ENCODE measurements around the gene TRAF4. TPM values are rescaled to one million over a fixed set of nuclear protein-coding genes. Genes with fewer than 3 reads are reported as not detected.
"Not testable (repeated sequence)": the region's sequence is repeated elsewhere in the genome, so short reads cannot be mapped to it uniquely, and the experiment has no call there.

TRAF4 gene
- total RNA-seq, 4 donors from 2014 or later = 3.4 to 10.8 (median 4.7) TPM

DNA sequence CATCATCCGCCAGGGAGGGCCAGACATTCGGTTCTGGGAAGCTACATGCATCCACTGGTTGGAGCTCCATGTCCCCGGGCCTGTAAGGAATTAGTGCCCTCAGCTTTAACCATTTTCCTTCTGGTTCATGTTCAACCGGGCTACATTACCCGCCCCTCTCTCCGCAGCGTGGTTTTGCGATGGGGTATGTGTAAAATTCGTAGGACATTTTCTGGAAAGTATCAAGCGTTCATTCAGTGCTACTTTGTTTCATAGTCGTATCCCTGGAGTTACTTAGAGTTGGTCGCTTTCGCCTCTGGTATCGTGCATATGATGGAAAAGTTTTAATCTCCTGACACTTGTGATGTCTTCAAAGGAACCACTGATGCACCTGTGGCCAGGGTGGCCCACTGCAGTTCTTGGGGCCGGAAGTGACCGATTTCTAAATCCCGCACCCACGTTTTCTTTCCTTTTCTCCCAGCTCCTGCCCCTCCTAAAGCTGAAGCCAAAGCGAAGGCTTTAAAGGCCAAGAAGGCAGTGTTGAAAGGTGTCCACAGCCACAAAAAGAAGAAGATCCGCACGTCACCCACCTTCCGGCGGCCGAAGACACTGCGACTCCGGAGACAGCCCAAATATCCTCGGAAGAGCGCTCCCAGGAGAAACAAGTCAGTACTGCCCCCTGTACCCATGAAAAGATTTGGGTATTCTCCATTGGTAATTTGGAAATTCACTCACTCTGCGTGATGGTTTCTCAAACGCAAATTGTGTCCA lies 23.4 kb upstream of the TRAF4 start:
- Histone ChIP-seq H3K4me1 (peaks cover 4 to 80% (median 40%) of the 10 kb centered on the region in 3 donors), H3K27ac (peak overlapping the region; percentile 40 to 95 (median 93)), H3K9me3 (no peaks in the 10 kb centered on the region), H3K4me3 (peak overlapping the region; percentile 83 to 89), H3K36me3 (peaks cover 0 to 46% of the 10 kb centered on the region in 2 donors), H3K27me3 (no peaks in the 10 kb centered on the region)
- ATAC-seq = no peak
- 0 to 2% methylated on average over 7 to 12 of the region's 30 CpGs for WGBS, 2 donors (ENCODE audit: low coverage in 1 of 2)
- TF ChIP-seq EP300 (IDR thresholded peaks at IDR 0.05) (no peak), POLR2AphosphoS5 (IDR thresholded peaks at IDR 0.05) (no peak), POLR2A (IDR thresholded peaks at IDR 0.05) (no peak)
- TF ChIP-seq, protein P1, sequence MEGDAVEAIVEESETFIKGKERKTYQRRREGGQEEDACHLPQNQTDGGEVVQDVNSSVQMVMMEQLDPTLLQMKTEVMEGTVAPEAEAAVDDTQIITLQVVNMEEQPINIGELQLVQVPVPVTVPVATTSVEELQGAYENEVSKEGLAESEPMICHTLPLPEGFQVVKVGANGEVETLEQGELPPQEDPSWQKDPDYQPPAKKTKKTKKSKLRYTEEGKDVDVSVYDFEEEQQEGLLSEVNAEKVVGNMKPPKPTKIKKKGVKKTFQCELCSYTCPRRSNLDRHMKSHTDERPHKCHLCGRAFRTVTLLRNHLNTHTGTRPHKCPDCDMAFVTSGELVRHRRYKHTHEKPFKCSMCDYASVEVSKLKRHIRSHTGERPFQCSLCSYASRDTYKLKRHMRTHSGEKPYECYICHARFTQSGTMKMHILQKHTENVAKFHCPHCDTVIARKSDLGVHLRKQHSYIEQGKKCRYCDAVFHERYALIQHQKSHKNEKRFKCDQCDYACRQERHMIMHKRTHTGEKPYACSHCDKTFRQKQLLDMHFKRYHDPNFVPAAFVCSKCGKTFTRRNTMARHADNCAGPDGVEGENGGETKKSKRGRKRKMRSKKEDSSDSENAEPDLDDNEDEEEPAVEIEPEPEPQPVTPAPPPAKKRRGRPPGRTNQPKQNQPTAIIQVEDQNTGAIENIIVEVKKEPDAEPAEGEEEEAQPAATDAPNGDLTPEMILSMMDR (IDR thresholded peaks at IDR 0.05) = no peak

DNA sequence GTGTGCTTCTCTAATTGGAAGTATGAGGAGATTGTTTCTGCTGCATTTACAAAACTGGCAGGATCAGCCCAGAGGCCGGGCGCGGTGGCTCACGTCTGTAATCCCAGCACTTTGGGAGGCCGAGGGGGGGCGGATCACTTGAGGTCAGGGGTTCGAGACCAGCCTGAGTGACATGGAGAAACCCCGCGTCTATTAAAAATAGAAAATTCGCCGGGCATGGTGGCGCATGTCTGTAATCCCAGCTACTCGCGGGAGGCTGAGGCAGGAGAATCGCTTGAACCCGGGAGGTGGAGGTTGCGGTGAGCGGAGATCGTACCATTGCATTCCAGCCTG lies 22.8 kb upstream of the TRAF4 start:
- H3K4me1 ChIP-seq = peaks cover 4 to 80% (median 44%) of the 10 kb centered on the region in 3 donors
- not testable (repeated sequence) for H3K9me3 ChIP-seq, H3K27me3 ChIP-seq, ATAC-seq
- H3K36me3 ChIP-seq = peaks cover 0 to 40% of the 10 kb centered on the region in 2 donors
- H3K4me3 ChIP-seq = peak overlapping the region; percentile 83 to 89
- H3K27ac ChIP-seq = peak overlapping the region in 2 of 4 donors; percentile 93
- WGBS, 2 donors (ENCODE audit: low coverage in 1 of 2) = 37 to 64% methylated on average over 11 to 14 of the region's 19 CpGs

DNA sequence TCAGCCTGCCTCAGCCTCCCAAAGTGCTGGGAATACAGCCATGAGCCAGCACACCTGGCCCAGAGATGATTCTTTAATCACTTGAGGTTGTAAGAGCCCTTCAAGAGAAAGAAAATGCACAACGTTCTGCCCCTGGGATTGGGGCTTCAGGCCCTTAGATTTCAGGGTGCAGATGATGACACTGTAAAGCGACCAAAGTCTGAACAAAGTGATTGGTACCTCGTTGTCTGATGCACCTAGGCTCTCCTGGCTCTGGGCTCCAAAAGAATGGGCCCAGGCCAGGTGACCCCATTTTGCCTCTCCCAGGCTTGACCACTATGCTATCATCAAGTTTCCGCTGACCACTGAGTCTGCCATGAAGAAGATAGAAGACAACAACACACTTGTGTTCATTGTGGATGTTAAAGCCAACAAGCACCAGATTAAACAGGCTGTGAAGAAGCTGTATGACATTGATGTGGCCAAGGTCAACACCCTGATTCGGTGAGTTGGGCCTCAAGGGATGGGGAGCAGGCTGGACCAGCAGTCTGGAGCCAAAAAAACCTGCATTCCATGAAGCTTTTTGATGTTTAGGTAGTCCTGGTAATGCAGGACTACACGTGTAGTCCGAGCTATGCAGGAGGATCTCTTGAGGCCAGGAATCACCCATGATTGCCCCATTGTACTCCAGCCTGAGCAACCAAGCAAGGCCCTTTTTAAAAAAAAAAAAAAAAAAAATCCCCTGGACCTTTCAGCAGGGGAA lies 21.2 kb upstream of the TRAF4 start:
- no peaks in the 10 kb centered on the region for H3K9me3 ChIP-seq
- TF ChIP-seq POLR2A (IDR thresholded peaks at IDR 0.05) (no peak), POLR2AphosphoS5 (IDR thresholded peaks at IDR 0.05) (no peak), EP300 (IDR thresholded peaks at IDR 0.05) (no peak)
- TF ChIP-seq, protein P1 (IDR thresholded peaks at IDR 0.05) = no peak
- H3K4me1 ChIP-seq = peaks cover 4 to 82% (median 42%) of the 10 kb centered on the region in 3 donors
- H3K27ac ChIP-seq = no peak overlapping the region
- WGBS, 2 donors (ENCODE audit: low coverage in 1 of 2) = 38 to 44% methylated on average over 2 to 3 of the region's 7 CpGs
- ATAC-seq = no peak
- no peaks in the 10 kb centered on the region for H3K27me3 ChIP-seq
- no peak overlapping the region for H3K4me3 ChIP-seq
- peaks cover 0 to 39% of the 10 kb centered on the region in 2 donors for H3K36me3 ChIP-seq

DNA sequence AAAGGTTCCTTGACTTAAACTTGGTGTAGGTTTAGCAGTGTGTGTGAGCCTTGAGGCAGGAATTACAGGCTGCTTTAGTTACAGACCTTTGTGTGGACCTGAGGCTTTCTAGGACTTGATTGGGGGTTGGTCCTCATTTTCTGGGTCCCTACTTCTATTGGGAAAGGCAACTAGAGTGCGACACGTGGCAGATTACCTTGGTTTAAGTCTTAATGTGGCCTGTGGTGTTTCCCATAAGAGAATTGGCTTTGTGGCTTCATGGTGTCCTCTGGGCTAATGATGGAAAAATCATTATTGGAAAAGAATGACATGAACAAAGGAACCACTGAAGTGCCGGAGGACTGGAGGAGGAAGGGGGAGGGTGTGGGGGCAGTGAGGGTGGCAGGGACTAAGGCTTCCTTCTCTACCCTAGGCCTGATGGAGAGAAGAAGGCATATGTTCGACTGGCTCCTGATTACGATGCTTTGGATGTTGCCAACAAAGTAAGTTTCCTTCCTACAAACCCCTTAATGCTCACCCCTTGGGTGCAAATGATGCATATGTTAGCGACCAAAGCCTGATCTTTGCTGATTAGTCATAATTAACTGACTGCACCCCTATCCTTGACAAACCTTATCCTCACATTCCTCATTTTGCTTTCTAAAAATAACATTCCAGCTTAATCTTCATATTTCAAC lies 20.5 kb upstream of the TRAF4 start:
- no peak overlapping the region for H3K27ac ChIP-seq
- no peaks in the 10 kb centered on the region for H3K27me3 ChIP-seq
- H3K36me3 ChIP-seq = peaks cover 0 to 39% of the 10 kb centered on the region in 2 donors
- H3K9me3 ChIP-seq = no peaks in the 10 kb centered on the region
- TF ChIP-seq POLR2A (IDR thresholded peaks at IDR 0.05) = no peak
- TF ChIP-seq, protein P1 (IDR thresholded peaks at IDR 0.05) = no peak
- TF ChIP-seq POLR2AphosphoS5 (IDR thresholded peaks at IDR 0.05) = no peak
- TF ChIP-seq EP300 (IDR thresholded peaks at IDR 0.05) = no peak
- H3K4me1 ChIP-seq = peaks cover 4 to 82% (median 44%) of the 10 kb centered on the region in 3 donors
- ATAC-seq = no peak
- 49 to 71% methylated on average over 3 to 5 of the region's 6 CpGs for WGBS, 2 donors (ENCODE audit: low coverage in 1 of 2)
- H3K4me3 ChIP-seq = no peak overlapping the region

DNA sequence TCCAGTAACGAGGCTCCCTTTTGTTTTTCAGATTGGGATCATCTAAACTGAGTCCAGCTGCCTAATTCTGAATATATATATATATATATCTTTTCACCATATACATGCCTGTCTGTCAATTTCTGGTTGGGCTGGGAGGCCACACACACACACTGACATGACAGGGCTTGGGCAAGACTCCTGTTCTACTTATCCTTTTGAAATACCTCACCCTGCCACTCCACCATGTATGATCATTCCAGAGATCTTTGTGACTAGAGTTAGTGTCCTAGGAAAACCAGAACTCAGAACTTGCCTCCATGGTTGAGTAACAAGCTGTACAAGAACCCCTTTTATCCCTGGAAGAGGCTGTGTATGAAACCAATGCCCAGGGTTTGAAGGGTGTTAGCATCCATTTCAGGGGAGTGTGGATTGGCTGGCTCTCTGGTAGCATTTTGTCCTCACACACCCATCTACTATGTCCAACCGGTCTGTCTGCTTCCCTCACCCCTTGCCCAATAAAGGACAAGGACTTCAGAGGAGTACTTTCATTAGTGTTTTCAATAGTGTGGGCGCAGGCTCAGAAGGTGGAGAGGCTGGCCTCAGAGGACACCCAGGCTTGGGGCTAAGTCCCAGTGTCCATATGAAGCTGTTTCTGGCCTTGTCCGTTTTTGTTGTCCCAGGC lies 19.8 kb upstream of the TRAF4 start:
- not testable (repeated sequence) for H3K27me3 ChIP-seq, H3K4me3 ChIP-seq, H3K9me3 ChIP-seq, H3K27ac ChIP-seq, ATAC-seq
- H3K4me1 ChIP-seq = peaks cover 4 to 76% (median 37%) of the 10 kb centered on the region in 3 donors
- H3K36me3 ChIP-seq = peaks cover 0 to 39% of the 10 kb centered on the region in 2 donors
- 38 to 47% methylated on average over 2 to 3 of the region's 4 CpGs for WGBS, 2 donors (ENCODE audit: low coverage in 1 of 2)
